HepG2 (cell line): ENCODE measurements around the gene PRMT7. TPM values are rescaled to one million over a fixed set of nuclear protein-coding genes. Genes with fewer than 3 reads are reported as not detected.

ENCODE experiments used
- ARNT ChIP-seq: fragments of 450-650 bp; IDR thresholded peaks from 2 replicates; pipeline ENCODE4 v1.6.1; 2017
- ATF3 ChIP-seq: sonication (generic); formaldehyde crosslinking; IDR thresholded peaks from 2 replicates; pipeline ENCODE4 v1.4.0; 2020; ENCODE audit warnings: missing genetic modification reagents
- BRD4 ChIP-seq: sonication (generic); formaldehyde crosslinking; IDR thresholded peaks from 2 replicates; pipeline ENCODE4 v1.4.0; 2020; ENCODE audit warnings: missing genetic modification reagents
- CEBPB ChIP-seq: IDR thresholded peaks from 2 replicates; pipeline ENCODE4 v1.6.1; 2011; ENCODE audit warnings: low read depth, low read length, improper control_type of control experiment, borderline replicate concordance
- CTCF ChIP-seq: sonication (generic); formaldehyde crosslinking; IDR thresholded peaks from 2 replicates; pipeline ENCODE4 v1.5.0; 2020; ENCODE audit warnings: mild to moderate bottlenecking, missing genetic modification reagents, moderate library complexity
- HNF4A ChIP-seq: sonication (generic); formaldehyde crosslinking; IDR thresholded peaks from 2 replicates; pipeline ENCODE4 v1.4.0; 2020; ENCODE audit warnings: missing genetic modification reagents
- MAX ChIP-seq: IDR thresholded peaks from 2 replicates; pipeline ENCODE4 v1.6.1; 2012; ENCODE audit warnings: inconsistent platforms
- MBD4 ChIP-seq: IDR thresholded peaks from 2 replicates; pipeline ENCODE4 v1.6.1; 2012; ENCODE audit warnings: low read length, inconsistent platforms, borderline replicate concordance
- NFAT5 ChIP-seq: sonication (generic); formaldehyde crosslinking; IDR thresholded peaks from 2 replicates; pipeline ENCODE4 v1.4.0; 2020; ENCODE audit warnings: missing genetic modification reagents
- ZBTB49 ChIP-seq: sonication (generic); formaldehyde crosslinking; IDR thresholded peaks from 2 replicates; pipeline ENCODE4 v1.4.0; 2020; ENCODE audit warnings: missing genetic modification reagents, borderline replicate concordance
- ZC3H4 ChIP-seq: sonication (generic); formaldehyde crosslinking; IDR thresholded peaks from 2 replicates; pipeline ENCODE4 v1.4.0; 2020; ENCODE audit warnings: missing genetic modification reagents, borderline replicate concordance
- ZNF607 ChIP-seq: sonication (generic); formaldehyde crosslinking; IDR thresholded peaks from 2 replicates; pipeline ENCODE4 v1.5.1; 2020; ENCODE audit warnings: missing genetic modification reagents, mild to moderate bottlenecking, borderline replicate concordance
- ZNF792 ChIP-seq: IDR thresholded peaks from 2 replicates; pipeline ENCODE4 v1.6.1; 2016
- ZSCAN12 ChIP-seq: sonication (generic); formaldehyde crosslinking; IDR thresholded peaks from 2 replicates; pipeline ENCODE4 v1.9.0; 2021; ENCODE audit warnings: mild to moderate bottlenecking, missing genetic modification reagents
- ZXDC ChIP-seq: sonication (generic); formaldehyde crosslinking; IDR thresholded peaks from 2 replicates; pipeline ENCODE4 v1.5.0; 2020; ENCODE audit warnings: mild to moderate bottlenecking, missing genetic modification reagents
- polyA plus RNA-seq, 8 experiments: library from polyadenylated mRNA; depleted of rRNA in 3 of 8; stranded (reverse) in 7 of 8; unstranded in 1 of 8; fragments of >200 nt; fragmentation: Illumina TruSeq in 4 of 8; extraction: Trizol in 4 of 8; gene quantifications; 2 replicates each; pipeline versions ENCODE4 v1.2.1 to v1.2.3, GENCODE V29; 2011 to 2016; ENCODE audit warnings: low read depth in 4 of 8, missing spikeins in 1 of 8, mixed read lengths in 1 of 8; ENCODE audit not compliant: insufficient read depth in 1 of 8
- total RNA-seq, 5 experiments: library from RNA; depleted of rRNA; stranded (reverse); fragments of >200 nt; fragmentation: Illumina TruSeq; extraction: Trizol; gene quantifications; 2 replicates each; pipeline ENCODE4 v1.2.3, GENCODE V29; 2016; ENCODE audit warnings: low read depth in 1 of 5

Gene PRMT7
- total and polyA plus RNA-seq, 2 of the 13 experiments (the other 11 are each of a cell fraction or from before 2014, with no cell fraction given) = 47.5 to 55.0 TPM

- no peak for TF ChIP-seq MBD4
- no peak; the same call in 1 of the 2 replicates for TF ChIP-seq ZNF607 (CRISPR knock-in tag)
- peak; percentile 55; the same call in 1 of the 2 replicates for TF ChIP-seq HNF4A (CRISPR knock-in tag)
- TF ChIP-seq ATF3 = no peak
- TF ChIP-seq ZNF792 (CRISPR knock-in tag) = no peak
- no peak for TF ChIP-seq CTCF
- TF ChIP-seq CEBPB = peak; percentile 52; the same call in 1 of the 2 replicates
- TF ChIP-seq ZXDC (CRISPR knock-in tag) = no peak
- TF ChIP-seq ZC3H4 (CRISPR knock-in tag) = no peak
- TF ChIP-seq ARNT = no peak
- TF ChIP-seq ZBTB49 (CRISPR knock-in tag) = no peak
- TF ChIP-seq BRD4 (CRISPR knock-in tag) = no peak
- TF ChIP-seq NFAT5 (CRISPR knock-in tag) = no peak
- no peak for TF ChIP-seq ZSCAN12 (CRISPR knock-in tag)
- TF ChIP-seq MAX = 0 out of 2 replicates have a peak, but pooled peaks have one; percentile 26
Observed at GRCh38 chr16:68332411-68333121, 21.7 kb downstream of the PRMT7 start (continued).
